HG03571 (cell line): ENCODE results near the gene IFFO2.

Experiments used
- ATAC-seq: cut with Tn5 transposase; IDR thresholded peaks from one replicate; pipeline ENCODE4 v1.9.1; 2021; ENCODE audit not compliant: unreplicated experiment

IFFO2 gene

DNA sequence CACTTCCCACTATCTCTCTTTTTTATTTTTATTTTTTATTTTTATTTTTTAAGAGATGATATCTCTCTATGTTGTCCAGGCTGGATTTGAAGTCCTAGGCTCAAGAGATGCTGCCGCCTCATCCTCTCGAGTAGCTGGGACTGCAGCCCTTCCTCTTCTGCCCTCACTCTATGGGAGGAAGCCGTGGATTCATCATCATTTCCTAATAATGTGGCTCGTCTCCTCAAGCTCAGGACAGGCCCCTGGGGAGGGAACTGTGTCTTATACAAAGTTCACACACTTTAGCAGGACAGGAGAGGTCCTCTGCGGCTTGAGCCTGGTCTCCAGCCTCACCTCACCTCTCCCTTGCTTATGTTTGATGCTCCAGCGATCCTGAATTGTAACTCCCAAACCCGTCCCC is 16.5 kb upstream of the IFFO2 start:
- ATAC-seq = no peak

DNA sequence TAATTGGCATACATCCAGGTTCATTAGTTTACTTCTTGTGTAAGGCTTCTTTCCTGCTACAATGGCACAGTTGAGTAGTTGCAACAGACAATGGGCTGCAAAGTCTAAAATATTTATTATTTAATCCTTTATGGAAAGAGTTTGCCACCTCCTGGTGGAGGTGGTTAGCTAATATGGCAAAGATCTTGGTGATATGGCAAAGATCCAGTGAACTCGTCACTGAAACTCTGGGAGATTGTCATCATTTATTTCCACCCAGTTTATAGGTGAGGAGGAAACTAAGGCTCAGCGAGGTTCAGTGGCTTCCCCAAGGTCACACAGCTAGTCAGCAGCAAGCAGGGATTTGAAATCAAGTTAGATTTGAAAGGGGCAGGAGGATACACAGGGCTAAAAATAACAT is 16.1 kb upstream of the IFFO2 start:
- ATAC-seq = no peak

GRCh38 chr1:18970762-18971161 is 14.3 kb upstream of the IFFO2 start:
- no peak for ATAC-seq

DNA sequence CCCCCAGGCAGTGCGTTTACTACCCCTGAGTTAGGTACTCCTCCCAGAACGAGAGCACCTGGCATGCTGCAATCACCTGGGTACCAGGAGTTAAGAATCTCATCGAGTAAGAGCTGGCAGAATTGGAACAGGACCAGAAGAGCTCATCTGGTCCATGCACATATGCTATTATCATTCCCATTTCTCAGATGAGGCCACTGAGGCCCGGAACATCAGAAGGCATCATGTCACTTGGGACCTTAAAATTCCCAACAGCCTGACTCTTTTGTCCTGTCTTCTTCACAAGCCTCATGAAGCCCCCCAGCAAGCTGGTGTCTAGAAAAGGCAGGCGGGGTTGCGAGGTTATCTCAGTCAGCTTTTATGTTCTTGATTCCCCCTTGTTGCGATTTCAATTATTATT is 13.9 kb upstream of the IFFO2 start:
- no peak for ATAC-seq

- ATAC-seq = no peak
Measured at GRCh38 chr1:18967066-18967690, 10.7 kb upstream of the IFFO2 start.

GRCh38 chr1:18965206-18966173 is 9.0 kb upstream of the IFFO2 start:
- ATAC-seq = no peak

DNA sequence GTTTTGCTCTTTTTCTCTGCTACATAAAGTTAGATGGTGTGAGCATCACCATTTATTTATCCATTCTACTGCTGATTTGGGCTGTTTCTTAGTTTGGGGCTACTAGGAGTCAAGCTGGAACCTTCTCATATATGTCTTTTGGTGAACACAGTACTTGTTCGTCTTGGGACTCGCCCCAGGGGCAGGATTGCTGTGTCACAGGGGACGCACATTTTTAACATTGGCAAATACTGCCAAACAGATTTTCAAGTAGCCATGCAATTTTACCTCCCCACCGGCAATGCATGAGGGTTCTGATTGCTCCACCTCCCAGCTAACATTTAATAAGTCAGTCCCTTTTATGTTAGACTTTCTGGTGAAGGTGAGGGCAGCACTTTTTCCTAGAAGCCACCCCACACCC is 7.5 kb upstream of the IFFO2 start:
- no peak for ATAC-seq

DNA sequence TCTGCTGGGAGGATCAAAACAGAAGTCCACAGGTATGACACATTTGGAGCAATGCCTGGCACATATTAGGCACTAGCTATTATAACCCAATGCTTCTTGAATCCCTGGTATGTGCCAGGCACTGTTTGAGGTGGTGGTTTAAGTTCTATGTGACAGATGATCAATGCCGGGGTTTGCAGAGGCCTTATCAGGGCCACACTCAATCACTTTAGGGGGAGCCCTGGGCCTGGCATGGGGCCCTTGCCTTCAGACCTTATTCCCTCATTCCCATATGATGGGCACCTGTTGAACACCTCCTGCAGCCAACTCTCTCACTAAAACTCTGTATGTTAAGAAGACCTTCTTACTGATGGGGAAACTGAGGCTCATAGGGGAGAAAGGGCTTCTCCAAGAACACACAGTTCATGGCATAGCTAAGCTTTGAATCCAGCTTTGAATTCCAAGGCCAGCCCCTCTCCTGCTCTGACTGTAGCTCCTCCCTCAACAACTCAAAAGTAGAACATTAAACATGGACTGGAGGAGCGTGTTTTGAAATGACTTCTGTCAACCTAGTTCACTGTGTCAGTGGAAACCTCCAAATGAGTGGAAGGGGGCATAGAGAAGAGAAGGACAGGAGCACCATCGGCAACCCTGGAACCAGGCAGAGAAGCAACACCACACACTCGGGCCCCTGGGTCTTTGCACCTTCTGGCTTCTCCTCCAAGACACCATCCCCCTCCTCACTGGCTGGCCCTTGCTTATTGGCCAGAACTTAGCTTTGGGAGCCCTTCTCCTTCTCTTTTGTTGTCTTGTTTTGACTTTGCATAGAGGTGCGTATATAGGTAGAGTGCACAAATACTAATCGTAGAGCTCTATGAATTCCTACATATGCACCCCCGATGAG is 6.6 kb upstream of the IFFO2 start:
- ATAC-seq = no peak

- no peak for ATAC-seq
Measured at GRCh38 chr1:18962121-18962721, 5.7 kb upstream of the IFFO2 start.

DNA sequence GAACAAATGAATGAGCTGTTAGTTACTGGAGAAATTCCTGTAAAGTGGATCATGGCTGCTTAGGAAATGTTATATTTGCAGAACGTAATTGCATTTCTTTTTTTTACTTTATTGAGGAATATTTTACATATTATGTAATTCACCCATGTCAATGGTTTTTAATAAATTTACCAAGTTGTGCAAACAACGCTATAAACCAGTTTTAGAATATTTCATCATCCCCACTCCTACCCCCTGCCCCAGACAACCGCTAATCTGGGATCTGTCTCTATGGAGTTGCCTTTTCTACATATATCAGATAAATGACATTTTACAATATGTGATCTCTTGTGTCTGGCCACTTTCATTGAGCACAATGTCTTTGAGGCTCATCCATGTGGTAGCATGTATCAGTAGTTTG is 4.3 kb upstream of the IFFO2 start:
- no peak for ATAC-seq

DNA sequence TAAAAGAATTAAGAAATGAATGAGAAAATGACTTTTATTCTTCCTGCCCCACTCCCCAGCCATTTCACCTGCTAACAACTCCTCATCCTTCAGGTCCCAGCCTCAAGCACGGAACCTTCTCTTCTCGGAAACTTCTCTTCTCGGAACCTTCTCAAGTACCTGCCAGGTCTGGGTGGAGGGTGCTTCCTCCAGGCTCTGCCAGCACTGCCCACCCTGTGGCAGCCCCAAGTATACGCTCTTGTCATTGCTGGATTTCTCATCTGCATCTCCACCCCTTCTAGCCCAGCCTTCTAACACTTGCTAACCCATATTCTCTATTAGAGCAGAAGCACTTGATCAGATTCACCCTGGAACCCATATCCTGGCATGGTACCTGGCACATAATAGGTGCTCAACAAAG is 3.9 kb upstream of the IFFO2 start:
- ATAC-seq = no peak

DNA sequence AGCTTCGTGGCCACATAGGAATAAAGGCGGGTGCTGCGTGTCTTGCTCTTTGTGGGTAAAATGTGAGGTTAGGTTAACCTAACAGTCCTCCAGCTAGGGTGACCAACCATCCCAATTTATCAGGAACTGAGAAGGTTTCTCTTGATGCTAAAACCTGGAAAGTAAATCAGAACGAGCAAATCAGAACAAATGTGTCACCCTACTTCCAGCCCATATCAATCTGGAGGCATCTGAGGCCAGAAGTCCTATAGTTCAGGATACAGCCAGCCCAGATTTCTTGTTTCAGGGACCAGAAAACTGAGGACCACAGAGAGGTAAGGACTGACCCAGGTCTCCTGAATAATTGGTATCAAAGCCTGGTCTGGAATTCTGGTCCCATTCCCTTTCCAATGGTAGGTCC is 3.1 kb upstream of the IFFO2 start:
- ATAC-seq = no peak

DNA sequence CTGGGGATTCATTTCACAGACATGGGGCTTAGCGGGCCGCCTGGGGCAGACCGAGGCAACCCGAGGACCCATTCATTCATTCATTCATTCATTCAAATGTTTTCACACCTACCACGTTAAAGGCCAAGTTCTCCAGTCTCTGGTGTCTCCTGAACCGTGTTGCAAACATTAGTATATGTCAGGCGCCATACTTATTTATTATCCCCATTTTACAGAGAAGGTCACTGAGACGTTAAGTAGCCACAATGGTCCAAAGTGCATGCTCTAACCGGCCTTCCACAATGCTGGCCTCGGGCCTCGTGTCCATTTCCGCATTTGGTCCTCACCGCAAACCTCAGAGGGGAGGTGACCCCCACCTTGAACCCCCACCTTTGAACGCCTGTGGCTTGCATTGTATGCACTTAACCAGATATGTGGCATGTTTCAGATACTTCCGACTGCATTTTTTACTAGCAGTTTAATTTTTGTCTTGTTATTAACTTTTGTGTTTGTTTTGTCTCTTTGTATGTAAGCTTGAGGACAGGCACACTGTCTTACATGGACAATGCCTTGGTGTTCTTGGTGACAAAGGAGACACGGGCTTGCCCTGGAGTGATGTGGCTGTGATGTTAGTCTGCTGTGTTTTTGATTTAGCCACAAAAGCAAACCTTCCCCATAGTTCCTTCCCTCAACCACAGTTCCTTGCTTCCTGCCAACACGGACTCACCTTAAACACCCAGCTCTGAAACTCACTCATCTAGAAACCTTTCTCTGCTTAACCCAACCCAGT is 1.2 kb upstream of the IFFO2 start:
- no peak for ATAC-seq

DNA sequence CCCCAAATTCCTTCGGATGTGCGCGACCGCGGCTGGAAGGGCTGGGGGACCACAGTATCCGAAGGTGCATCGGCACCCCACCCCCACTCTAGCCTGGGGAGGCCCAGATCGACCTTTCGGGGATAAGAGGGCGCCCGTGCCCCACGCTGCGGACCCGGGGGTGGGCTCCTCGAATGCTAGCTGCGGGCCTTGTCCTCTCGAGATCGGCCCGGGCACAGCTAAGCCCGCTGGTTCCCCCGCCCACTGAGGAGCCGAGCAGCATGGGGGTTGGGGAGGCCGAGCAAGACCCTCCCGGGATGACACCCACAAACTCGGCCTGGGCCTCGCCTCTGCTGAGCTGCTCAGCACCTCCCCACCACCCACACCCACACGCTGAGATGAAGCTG is 653 bp upstream of the IFFO2 start:
- ATAC-seq = no peak

DNA sequence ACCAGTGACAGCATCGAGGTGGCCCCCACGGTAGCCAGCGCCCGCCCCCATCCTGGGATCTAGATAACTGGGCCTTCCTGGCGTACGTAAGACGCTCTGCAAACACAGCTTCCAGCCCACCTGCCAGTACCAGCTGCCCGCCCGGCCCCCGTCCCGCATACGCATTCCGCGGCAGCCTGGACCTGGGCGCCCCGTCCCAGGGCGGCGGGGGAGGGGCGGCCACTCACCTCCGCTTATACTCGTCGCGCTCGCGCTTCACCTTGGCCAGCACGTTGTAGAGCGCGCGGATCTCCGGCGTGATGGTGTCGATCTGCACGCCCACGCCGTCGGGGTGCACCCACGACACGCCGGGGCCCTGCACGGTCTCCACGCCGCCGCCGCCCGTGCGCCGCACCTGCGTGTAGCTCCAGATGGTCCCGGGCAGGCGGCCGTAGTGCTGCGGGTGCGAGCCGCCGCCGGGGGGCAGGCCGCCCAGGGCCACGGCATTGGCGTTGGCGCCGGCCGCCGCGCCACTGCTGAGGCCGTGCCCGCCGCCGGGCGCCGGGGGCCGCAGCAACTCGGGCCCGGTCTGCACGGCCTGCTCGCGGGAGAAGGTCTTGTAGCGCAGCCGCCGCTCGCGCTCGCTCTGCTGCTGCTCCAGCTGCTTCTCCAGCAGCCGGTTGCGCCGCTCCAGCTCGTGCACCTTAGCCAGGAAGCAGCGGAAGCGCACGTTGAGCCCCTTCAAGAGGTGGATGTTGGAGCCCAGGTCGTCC is 859 bp downstream of the IFFO2 start:
- ATAC-seq = peak; percentile 19

DNA sequence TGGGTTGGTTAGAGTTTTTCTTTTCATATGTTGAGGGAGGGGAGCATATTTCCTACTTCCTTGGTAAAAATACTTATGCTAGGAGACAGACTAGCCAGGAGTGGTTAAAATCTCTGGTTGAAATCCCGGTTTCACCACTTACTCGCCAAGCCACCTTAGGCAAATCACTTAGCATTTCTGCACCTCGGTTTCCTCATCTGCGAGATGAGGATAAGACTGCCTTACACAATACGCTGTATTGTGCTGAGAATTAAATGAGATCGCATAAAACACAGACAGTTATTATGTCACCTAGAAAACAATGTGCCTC is 1.4 kb downstream of the IFFO2 start:
- no peak for ATAC-seq

- ATAC-seq = no peak
Measured at GRCh38 chr1:18954270-18955071, 2.0 kb downstream of the IFFO2 start.

GRCh38 chr1:18953731-18954231 is 2.7 kb downstream of the IFFO2 start:
- no peak for ATAC-seq
